ENCODE measurements around the gene TMEM191B.
"Not testable (repeated sequence)": the region's sequence is repeated elsewhere in the genome, so short reads cannot be mapped to it uniquely, and the experiment has no call there.

- TF ChIP-seq CTCF (conservative IDR thresholded peaks at IDR 0.05; ENCODE audit: low read length); EZH2phosphoT487 (IDR thresholded peaks at IDR 0.05; ENCODE audit: borderline replicate concordance): not testable (repeated sequence)
These were observed 50.2 kb downstream of the TMEM191B start for GRCh38 chr22:18577847-18578246.

All from Loucy (cell line).